IMR-90 (cell line): ENCODE measurements around the gene KLHL11. TPM values are rescaled to one million over a fixed set of nuclear protein-coding genes. Genes with fewer than 3 reads are reported as not detected.
A peak's percentile ranks its signal among the peaks of the same experiment; 100 is the strongest.

Experiments
- ATAC-seq: fragments of 200-7000 bp; cut with Tn5 transposase; 2 replicates; pipeline ENCODE4 v1.9.1; 2020; ENCODE audit warnings: low read depth, mild to moderate bottlenecking, moderate library complexity
- BruUV-seq: library from RNA; stranded (reverse); fragments of 400-500 nt; replicated peaks from 2 replicates; lab custom pipeline; 2021; lab: Mats Ljungman, UMichigan
- CTCF ChIA-PET: fragments of 300-600 bp; formaldehyde crosslinking; extraction: SDS; loops from one replicate; lab custom pipeline; 2021; ENCODE audit warnings: antibody characterized with exemption; lab: Yijun Ruan, JAX
- POLR2A ChIA-PET: fragments of 300-600 bp; sonication (Branson Sonifier 250); formaldehyde crosslinking; loops from one replicate; lab custom pipeline; 2022; ENCODE audit warnings: antibody characterized with exemption; ENCODE audit not compliant: unreplicated experiment; lab: Charles Lee
- DNase-seq: peaks from one replicate; pipeline ENCODE4 v3.0.0; 2013
- H2AFZ ChIP-seq: replicated peaks from 2 replicates; pipeline ENCODE3; 2013; ENCODE audit warnings: low read length, mild to moderate bottlenecking; ENCODE audit not compliant: poor library complexity
- H2AK5ac ChIP-seq: 2 replicates; pipeline ENCODE4 v1.6.1; 2013; ENCODE audit warnings: low read depth, low read length, inconsistent platforms
- H2AK9ac ChIP-seq: replicated peaks from 2 replicates; pipeline ENCODE3; 2013; ENCODE audit warnings: mild to moderate bottlenecking, low read depth, low read length, moderate library complexity; ENCODE audit not compliant: poor library complexity
- H2BK120ac ChIP-seq: 2 replicates; pipeline ENCODE4 v1.6.1; 2013; ENCODE audit warnings: low read depth, low read length, inconsistent platforms
- H2BK15ac ChIP-seq: 3 replicates; pipeline ENCODE4 v1.6.1; 2013; ENCODE audit warnings: low read depth, low read length, inconsistent platforms
- H2BK20ac ChIP-seq: 2 replicates; pipeline ENCODE4 v1.6.1; 2013; ENCODE audit warnings: low read depth, mild to moderate bottlenecking, inconsistent platforms, low read length, moderate library complexity
- H2BK5ac ChIP-seq: 2 replicates; pipeline ENCODE4 v1.6.1; 2013; ENCODE audit warnings: mild to moderate bottlenecking, low read depth, low read length, inconsistent platforms; ENCODE audit not compliant: poor library complexity, severe bottlenecking
- H3K14ac ChIP-seq: replicated peaks from 2 replicates; pipeline ENCODE4 v1.6.1; 2013; ENCODE audit warnings: low read depth, low read length, inconsistent platforms
- H3K18ac ChIP-seq: 2 replicates; pipeline ENCODE4 v1.6.1; 2013; ENCODE audit warnings: low read depth, low read length, control low read depth
- H3K23ac ChIP-seq: 2 replicates; pipeline ENCODE4 v1.6.1; 2013; ENCODE audit warnings: low read depth, low read length, inconsistent platforms
- H3K27ac ChIP-seq: 2 replicates; pipeline ENCODE4 v1.5.1; 2013; ENCODE audit warnings: mild to moderate bottlenecking, control low read depth, low read length; ENCODE audit not compliant: insufficient read depth
- H3K27me3 ChIP-seq: 2 replicates; pipeline ENCODE4 v1.6.1; 2013; ENCODE audit warnings: low read length; ENCODE audit not compliant: control insufficient read depth, insufficient read depth
- H3K36me3 ChIP-seq: 2 replicates; pipeline ENCODE4 v1.6.1; 2013; ENCODE audit warnings: low read length, mixed read lengths; ENCODE audit not compliant: control insufficient read depth, insufficient read depth
- H3K4ac ChIP-seq: 2 replicates; pipeline ENCODE4 v1.6.1; 2013; ENCODE audit warnings: low read depth, low read length, inconsistent platforms
- H3K4me1 ChIP-seq: 2 replicates; pipeline ENCODE4 v1.6.1; 2013; ENCODE audit warnings: low read length, mixed read lengths; ENCODE audit not compliant: control insufficient read depth, insufficient read depth
- H3K4me2 ChIP-seq: 2 replicates; pipeline ENCODE4 v1.6.1; 2013; ENCODE audit warnings: low read depth, mild to moderate bottlenecking, control low read depth, low read length, moderate library complexity
- H3K4me3 ChIP-seq: 2 replicates; pipeline ENCODE4 v1.5.1; 2013; ENCODE audit warnings: low read depth, mild to moderate bottlenecking, control low read depth, low read length, moderate library complexity; ENCODE audit not compliant: insufficient read depth
- H3K56ac ChIP-seq: 2 replicates; pipeline ENCODE4 v1.6.1; 2013; ENCODE audit warnings: low read length, inconsistent platforms; ENCODE audit not compliant: insufficient read depth; ENCODE audit errors: extremely low read depth
- H3K79me1 ChIP-seq, 2 experiments: 2 replicates each; pipeline ENCODE4 v1.6.1; 2013; ENCODE audit warnings: low read length in 2 of 2, inconsistent platforms in 1 of 2, low read depth in 1 of 2
- H3K9ac ChIP-seq: 2 replicates; pipeline ENCODE4 v1.6.1; 2013; ENCODE audit warnings: low read depth, low read length, control low read depth
- H3K9me1 ChIP-seq: 2 replicates; pipeline ENCODE4 v1.6.1; 2013; ENCODE audit warnings: low read length, inconsistent platforms; ENCODE audit not compliant: insufficient read depth
- H3K9me3 ChIP-seq: 2 replicates; pipeline ENCODE4 v1.6.1; 2013; ENCODE audit warnings: low read length; ENCODE audit not compliant: control insufficient read depth, insufficient read depth
- H4K20me1 ChIP-seq: 2 replicates; pipeline ENCODE4 v1.6.1; 2013; ENCODE audit warnings: low read length, inconsistent platforms; ENCODE audit not compliant: insufficient read depth
- H4K5ac ChIP-seq: 2 replicates; pipeline ENCODE4 v1.6.1; 2013; ENCODE audit warnings: mild to moderate bottlenecking, low read depth, low read length, control low read depth
- H4K8ac ChIP-seq, 2 experiments: 2 replicates each; pipeline ENCODE4 v1.6.1; 2013; ENCODE audit warnings: low read depth in 2 of 2, low read length in 2 of 2, control low read depth in 1 of 2, inconsistent platforms in 1 of 2
- H4K91ac ChIP-seq: 2 replicates; pipeline ENCODE4 v1.6.1; 2013; ENCODE audit warnings: low read depth, low read length, inconsistent platforms; ENCODE audit not compliant: insufficient read depth
- BHLHE40 ChIP-seq: fragments of 150-350 bp; IDR thresholded peaks from 2 replicates; pipeline ENCODE4 v1.6.1; 2016; ENCODE audit warnings: mild to moderate bottlenecking, low read depth, low read length
- CEBPB ChIP-seq: IDR thresholded peaks from 2 replicates; pipeline ENCODE4 v1.6.1; 2012; ENCODE audit warnings: low read depth, low read length, improper control_type of control experiment
- MAFK ChIP-seq: IDR thresholded peaks from 2 replicates; pipeline ENCODE4 v1.6.1; 2012; ENCODE audit warnings: low read depth, low read length, improper control_type of control experiment
- MXI1 ChIP-seq: IDR thresholded peaks from 2 replicates; pipeline ENCODE4 v1.6.1; 2012; ENCODE audit warnings: low read depth, mild to moderate bottlenecking, low read length, moderate library complexity, borderline replicate concordance
- POLR2A ChIP-seq: IDR thresholded peaks from 2 replicates; pipeline ENCODE4 v1.6.1; 2012; ENCODE audit warnings: mild to moderate bottlenecking, low read depth, low read length
- RAD21 ChIP-seq: IDR thresholded peaks from 2 replicates; pipeline ENCODE4 v1.6.1; 2012; ENCODE audit warnings: low read length, improper control_type of control experiment
- RCOR1 ChIP-seq: IDR thresholded peaks from 2 replicates; pipeline ENCODE4 v1.6.1; 2012; ENCODE audit warnings: mild to moderate bottlenecking, low read length, improper control_type of control experiment; ENCODE audit not compliant: insufficient replicate concordance
- RFX5 ChIP-seq: IDR thresholded peaks from 2 replicates; pipeline ENCODE4 v1.8.0; 2012; ENCODE audit warnings: low read depth, mild to moderate bottlenecking, low read length, moderate library complexity
- USF2 ChIP-seq: fragments of 150-350 bp; IDR thresholded peaks from 2 replicates; pipeline ENCODE4 v1.6.1; 2017; ENCODE audit warnings: mild to moderate bottlenecking, antibody characterized with exemption, low read length, low read depth
- WGBS, 2 experiments: methylation state at CpG; one replicate each; pipeline versions ENCODE4 v1.1.5 to v1.1.7; 2013; ENCODE audit warnings: missing lambda C conversion rate in 2 of 2; ENCODE audit not compliant: insufficient read length in 1 of 2; ENCODE audit errors: extremely low coverage in 2 of 2; 5-methylcytosine and 5-hydroxymethylcytosine counted together
- dilution Hi-C: fragments of 300-500 bp; cut with HindIII; formaldehyde crosslinking; loops from one replicate; pipeline ENCODE4 v1.14.3; 2018; ENCODE audit warnings: low sequenced_read_pairs; ENCODE audit not compliant: unreplicated experiment
- in situ Hi-C: fragments of 300-500 bp; cut with MboI; formaldehyde crosslinking; loops from 3 replicates; pipeline ENCODE4 v1.14.3; 2019; ENCODE audit warnings: low sequenced_read_pairs, inconsistent platforms, mixed read lengths
- intact Hi-C: fragments of 100-400 bp; cut with micrococcal nuclease; formaldehyde crosslinking; loops from 2 replicates; pipeline ENCODE4 v1.10.0; 2022
- polyA plus RNA-seq, 3 experiments: library from polyadenylated mRNA; depleted of rRNA; stranded (reverse); fragments of >200 nt; gene quantifications; 2 replicates each; pipeline ENCODE4 v1.2.3, GENCODE V29; 2012; ENCODE audit warnings: low replicate concordance in 1 of 3
- total RNA-seq: library from RNA; depleted of rRNA; stranded (reverse); fragments of >200 nt; gene quantifications from 2 replicates; pipeline ENCODE4 v1.2.3, GENCODE V29; 2012
- TF ChIP-seq, protein P1 (sequence below): conservative IDR thresholded peaks from 2 replicates; pipeline ENCODE4 v1.5.1; 2012; ENCODE audit warnings: mild to moderate bottlenecking, low read depth, low read length, improper control_type of control experiment

The KLHL11 gene
- total and polyA plus RNA-seq, 2 of the 4 experiments (the other 2 are of a cell fraction), result 4.1 to 38.5 TPM

DNA sequence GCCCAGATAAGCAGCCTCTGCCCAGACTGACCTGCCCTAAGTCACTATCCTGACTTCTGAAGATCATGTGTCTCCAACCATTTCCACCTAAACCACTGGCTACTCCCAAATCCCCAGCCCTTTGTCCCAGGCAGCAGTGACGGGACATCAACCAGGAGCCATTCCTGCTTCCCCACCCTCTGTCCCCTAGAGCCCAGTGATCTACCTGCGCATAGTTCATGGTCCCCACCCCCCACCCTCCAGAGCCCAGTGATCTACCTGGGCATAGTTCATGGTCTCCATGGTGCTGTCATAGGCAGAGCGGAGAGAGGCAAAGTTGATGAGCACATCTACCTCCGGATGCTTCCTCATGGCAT is 26.8 kb upstream of the KLHL11 start:
- dilution Hi-C loops, result no loop called here

More for the DNA sequence above, 26.8 kb upstream of the KLHL11 start:
- 100% methylated on average over 1 of the region's 4 CpGs; no CpG with 5 or more reads in 1 of the 2 experiments for WGBS, 2 experiments
- H3K14ac ChIP-seq, result no peak overlapping the region
- no peak overlapping the region for H3K18ac ChIP-seq
- no peak overlapping the region for H2BK20ac ChIP-seq
- H3K56ac ChIP-seq, result no peak overlapping the region
- H3K4me2 ChIP-seq, result no peak overlapping the region
- no peak for TF ChIP-seq POLR2A
- TF ChIP-seq MXI1, result no peak
- TF ChIP-seq CEBPB, result no peak
- TF ChIP-seq RCOR1, result no peak
- TF ChIP-seq MAFK, result no peak
- TF ChIP-seq RAD21, result no peak
- no peak for TF ChIP-seq USF2
- no peak for TF ChIP-seq BHLHE40
- TF ChIP-seq, protein P1, sequence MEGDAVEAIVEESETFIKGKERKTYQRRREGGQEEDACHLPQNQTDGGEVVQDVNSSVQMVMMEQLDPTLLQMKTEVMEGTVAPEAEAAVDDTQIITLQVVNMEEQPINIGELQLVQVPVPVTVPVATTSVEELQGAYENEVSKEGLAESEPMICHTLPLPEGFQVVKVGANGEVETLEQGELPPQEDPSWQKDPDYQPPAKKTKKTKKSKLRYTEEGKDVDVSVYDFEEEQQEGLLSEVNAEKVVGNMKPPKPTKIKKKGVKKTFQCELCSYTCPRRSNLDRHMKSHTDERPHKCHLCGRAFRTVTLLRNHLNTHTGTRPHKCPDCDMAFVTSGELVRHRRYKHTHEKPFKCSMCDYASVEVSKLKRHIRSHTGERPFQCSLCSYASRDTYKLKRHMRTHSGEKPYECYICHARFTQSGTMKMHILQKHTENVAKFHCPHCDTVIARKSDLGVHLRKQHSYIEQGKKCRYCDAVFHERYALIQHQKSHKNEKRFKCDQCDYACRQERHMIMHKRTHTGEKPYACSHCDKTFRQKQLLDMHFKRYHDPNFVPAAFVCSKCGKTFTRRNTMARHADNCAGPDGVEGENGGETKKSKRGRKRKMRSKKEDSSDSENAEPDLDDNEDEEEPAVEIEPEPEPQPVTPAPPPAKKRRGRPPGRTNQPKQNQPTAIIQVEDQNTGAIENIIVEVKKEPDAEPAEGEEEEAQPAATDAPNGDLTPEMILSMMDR, result no peak
- TF ChIP-seq RFX5, result no peak
- no peak overlapping the region for H2BK15ac ChIP-seq
- H2BK120ac ChIP-seq, result no peak overlapping the region
- H3K36me3 ChIP-seq, result peaks cover 72% of the 10 kb centered on the region
- peak overlapping the region; percentile 42 for H2AK9ac ChIP-seq
- H3K23ac ChIP-seq, result no peak overlapping the region
- H3K9me3 ChIP-seq, result no peaks in the 10 kb centered on the region
- no TSS peak for BruUV-seq
- peak overlapping the region; percentile 18 for H2BK5ac ChIP-seq
- H2AK5ac ChIP-seq, result no peak overlapping the region
- 0 out of 2 replicates have a peak overlapping the region, but pooled peaks have one; percentile 13 for H3K4ac ChIP-seq
- H3K4me3 ChIP-seq, result no peak overlapping the region
- H3K9me1 ChIP-seq, result peaks cover 28% of the 10 kb centered on the region
- intact Hi-C loops (no loop called here), in situ Hi-C loops (no loop called here)
- no peak overlapping the region for H4K8ac ChIP-seq
- POLR2A ChIA-PET, result no interaction called here
- DNase-seq (no peak), ATAC-seq (no peak)
- H3K79me1 ChIP-seq, result peaks cover 31 to 82% of the 10 kb centered on the region in 2 experiments
- H4K5ac ChIP-seq, result no peak overlapping the region
- no peak overlapping the region for H2AFZ ChIP-seq
- no peak overlapping the region for H3K27ac ChIP-seq
- no peak overlapping the region for H3K9ac ChIP-seq
- peaks cover 18% of the 10 kb centered on the region for H3K4me1 ChIP-seq
- H4K20me1 ChIP-seq, result peaks cover 62% of the 10 kb centered on the region
- H3K27me3 ChIP-seq, result no peaks in the 10 kb centered on the region
- no peak overlapping the region for H4K91ac ChIP-seq
- CTCF ChIA-PET, result no interaction called here
